ENCODE results near the gene FABP3. TPM values are rescaled to one million over a fixed set of nuclear protein-coding genes. Genes with fewer than 3 reads are reported as not detected.

The FABP3 gene
- polyA plus RNA-seq, 1 donor from 2014 or later, result 7.1 TPM

- Histone ChIP-seq H3K4me3 (ENCODE audit: low read length) (no peak overlapping the region), H3K9me2 (ENCODE audit: insufficient read depth, low read length) (no peaks in the 10 kb centered on the region), H3F3A (ENCODE audit: insufficient read depth, low read length, poor library complexity, severe bottlenecking) (no peaks in the 10 kb centered on the region), H2AFZ (ENCODE audit: low read depth, low read length) (no peak overlapping the region), H3K79me2 (replicated peaks; ENCODE audit: insufficient read depth, low read length) (no peaks in the 10 kb centered on the region), H3K27me3 (ENCODE audit: insufficient read depth, low read depth, low read length) (no peaks in the 10 kb centered on the region), H3K36me3 (ENCODE audit: insufficient read depth, low read length) (no peaks in the 10 kb centered on the region), H3K9me3 (ENCODE audit: low read length) (no peaks in the 10 kb centered on the region), H3K27ac (ENCODE audit: low read length) (no peak overlapping the region), H3K4me2 (ENCODE audit: low read length) (no peak overlapping the region), H4K20me1 (ENCODE audit: insufficient read depth) (no peaks in the 10 kb centered on the region), H3K9ac (ENCODE audit: low read length) (no peak overlapping the region)
- no peak for TF ChIP-seq SMC3 (conservative IDR thresholded peaks at IDR 0.05; ENCODE audit: poor library complexity)
- TF ChIP-seq REST (IDR thresholded peaks at IDR 0.05; ENCODE audit: borderline replicate concordance), result no peak
- no peak for TF ChIP-seq CTCF (IDR thresholded peaks at IDR 0.05; ENCODE audit: poor library complexity, severe bottlenecking)
- TF ChIP-seq RAD21 (conservative IDR thresholded peaks at IDR 0.05), result no peak
- TF ChIP-seq EZH2 (IDR thresholded peaks at IDR 0.05; ENCODE audit: borderline replicate concordance, insufficient read depth, low read length, poor library complexity, severe bottlenecking), result no peak
- no peak for TF ChIP-seq MXI1 (conservative IDR thresholded peaks at IDR 0.05; ENCODE audit: poor library complexity, severe bottlenecking)
- TF ChIP-seq EP300 (conservative IDR thresholded peaks at IDR 0.05; ENCODE audit: poor library complexity, severe bottlenecking), result no peak
- TF ChIP-seq POLR2AphosphoS5 (IDR thresholded peaks at IDR 0.05), result no peak
- TF ChIP-seq TAF1 (IDR thresholded peaks at IDR 0.05; ENCODE audit: low read depth), result no peak
These were observed 11.3 kb downstream of the FABP3 start for GRCh38 chr1:31361607-31362006.

- no peaks in the 10 kb centered on the region for H3K36me3 ChIP-seq (ENCODE audit: insufficient read depth, low read length)
- H3K9me2 ChIP-seq (ENCODE audit: insufficient read depth, low read length), result no peaks in the 10 kb centered on the region
- H3K4me3 ChIP-seq (ENCODE audit: low read length), result no peak overlapping the region
- no peak overlapping the region for H2AFZ ChIP-seq (ENCODE audit: low read depth, low read length)
- TF ChIP-seq MXI1 (conservative IDR thresholded peaks at IDR 0.05; ENCODE audit: poor library complexity, severe bottlenecking) (no peak), EP300 (conservative IDR thresholded peaks at IDR 0.05; ENCODE audit: poor library complexity, severe bottlenecking) (no peak), RAD21 (conservative IDR thresholded peaks at IDR 0.05) (no peak), EZH2 (IDR thresholded peaks at IDR 0.05; ENCODE audit: borderline replicate concordance, insufficient read depth, low read length, poor library complexity, severe bottlenecking) (no peak)
- no peak overlapping the region for H3K9ac ChIP-seq (ENCODE audit: low read length)
- no peaks in the 10 kb centered on the region for H4K20me1 ChIP-seq (ENCODE audit: insufficient read depth)
- H3F3A ChIP-seq (ENCODE audit: insufficient read depth, low read length, poor library complexity, severe bottlenecking), result no peaks in the 10 kb centered on the region
- no peaks in the 10 kb centered on the region for H3K27me3 ChIP-seq (ENCODE audit: insufficient read depth, low read depth, low read length)
- no peak overlapping the region for H3K27ac ChIP-seq (ENCODE audit: low read length)
- H3K79me2 ChIP-seq (replicated peaks; ENCODE audit: insufficient read depth, low read length), result no peaks in the 10 kb centered on the region
- H3K4me2 ChIP-seq (ENCODE audit: low read length), result no peak overlapping the region
- no peaks in the 10 kb centered on the region for H3K9me3 ChIP-seq (ENCODE audit: low read length)
These were observed 16.4 kb downstream of the FABP3 start for GRCh38 chr1:31356427-31356826.
